Non-pigmented ciliary epithelial cell (primary cell): Measurements from ENCODE around the gene CD276.

Experiments
- DNase-seq: peaks from one replicate; pipeline ENCODE4 v3.0.0-alpha.2; 2010; ENCODE audit warnings: low read depth

CD276 gene

GRCh38 chr15:73747847-73748590 lies 63.8 kb downstream of the CD276 start:
- DNase-seq: no peak

GRCh38 chr15:73748730-73749129 lies 64.5 kb downstream of the CD276 start:
- DNase-seq: no peak

- no peak for DNase-seq
Observed at GRCh38 chr15:73749533-73749932, 65.3 kb downstream of the CD276 start.

GRCh38 chr15:73749971-73750370 lies 65.8 kb downstream of the CD276 start:
- no peak for DNase-seq

GRCh38 chr15:73750438-73750837 lies 66.3 kb downstream of the CD276 start:
- DNase-seq: no peak

GRCh38 chr15:73750951-73751350 lies 66.8 kb downstream of the CD276 start:
- no peak for DNase-seq

- no peak for DNase-seq
Observed at GRCh38 chr15:73751511-73751898, 67.3 kb downstream of the CD276 start.

- no peak for DNase-seq
Observed at GRCh38 chr15:73751899-73752805, 68.0 kb downstream of the CD276 start.

GRCh38 chr15:73752806-73753193 lies 68.6 kb downstream of the CD276 start:
- DNase-seq: no peak

- no peak for DNase-seq
Observed at GRCh38 chr15:73753250-73754130, 69.3 kb downstream of the CD276 start, which contains the start of gene INSYN1. INSYN1 (minus strand) TSS chr15:73753351; CDS start chr15:73751130, 2,221 bp downstream.

GRCh38 chr15:73754461-73754860 lies 70.3 kb downstream of the CD276 start:
- no peak for DNase-seq

GRCh38 chr15:73755481-73755880 lies 71.3 kb downstream of the CD276 start:
- no peak for DNase-seq

GRCh38 chr15:73755946-73756345 lies 71.8 kb downstream of the CD276 start:
- no peak for DNase-seq

- DNase-seq: no peak
Observed at GRCh38 chr15:73756390-73756789, 72.2 kb downstream of the CD276 start.

GRCh38 chr15:73756947-73757513 lies 72.8 kb downstream of the CD276 start:
- no peak for DNase-seq

- DNase-seq: no peak
Observed at GRCh38 chr15:73757571-73757970, 73.4 kb downstream of the CD276 start.

GRCh38 chr15:73758461-73758860 lies 74.3 kb downstream of the CD276 start:
- DNase-seq: no peak

- no peak for DNase-seq
Observed at GRCh38 chr15:73760330-73761329, 76.4 kb downstream of the CD276 start.

- no peak for DNase-seq
Observed at GRCh38 chr15:73763931-73764330, 79.7 kb downstream of the CD276 start.
